Measurements from ENCODE around the gene BDH2. TPM values are rescaled to one million over a fixed set of nuclear protein-coding genes. Genes with fewer than 3 reads are reported as not detected.
A peak's percentile ranks its signal among the peaks of the same experiment; 100 is the strongest.

Gene BDH2
- polyA plus RNA-seq, 1 donor from 2014 or later: 15.1 TPM

- no peak overlapping the region for H3K27ac Mint-ChIP-seq
- H3K27me3 Mint-ChIP-seq: no peaks in the 10 kb centered on the region
- peak overlapping the region in 1 of 4 donors; percentile 10 for H3K4me3 Mint-ChIP-seq
- H3K36me3 Mint-ChIP-seq: peaks cover 4% of the 10 kb centered on the region
- H3K9me3 Mint-ChIP-seq: no peaks in the 10 kb centered on the region
- H3K4me1 Mint-ChIP-seq: peaks cover 5 to 14% (median 9%) of the 10 kb centered on the region in 3 donors
These were observed 1.3 kb downstream of the BDH2 start for GRCh38 chr4:103098341-103098740.

DNA sequence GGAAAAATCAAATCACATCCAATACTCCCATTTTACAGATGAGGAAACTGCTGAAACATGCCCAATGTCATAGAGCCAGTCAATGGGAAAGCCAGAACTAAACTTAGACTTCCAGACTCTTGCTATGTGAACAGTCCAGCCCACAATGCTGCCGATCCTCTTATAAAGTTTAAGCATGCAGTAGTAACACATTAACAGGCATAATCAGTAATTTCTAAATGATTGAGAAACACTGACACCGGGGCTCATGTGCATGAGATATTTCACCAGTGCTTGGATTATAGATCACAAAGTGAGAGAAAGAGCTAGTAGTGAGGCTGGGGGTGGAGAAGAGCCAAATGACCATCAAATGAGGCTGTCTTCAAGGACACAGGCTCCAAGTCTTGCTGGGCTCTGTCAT, 2.5 kb downstream of the BDH2 start:
- Mint-ChIP-seq H3K36me3 (peaks cover 4% of the 10 kb centered on the region), H3K4me1 (peaks cover 11 to 19% (median 15%) of the 10 kb centered on the region in 3 donors), H3K4me3 (no peak overlapping the region), H3K9me3 (no peaks in the 10 kb centered on the region), H3K27ac (no peak overlapping the region), H3K27me3 (no peaks in the 10 kb centered on the region)

DNA sequence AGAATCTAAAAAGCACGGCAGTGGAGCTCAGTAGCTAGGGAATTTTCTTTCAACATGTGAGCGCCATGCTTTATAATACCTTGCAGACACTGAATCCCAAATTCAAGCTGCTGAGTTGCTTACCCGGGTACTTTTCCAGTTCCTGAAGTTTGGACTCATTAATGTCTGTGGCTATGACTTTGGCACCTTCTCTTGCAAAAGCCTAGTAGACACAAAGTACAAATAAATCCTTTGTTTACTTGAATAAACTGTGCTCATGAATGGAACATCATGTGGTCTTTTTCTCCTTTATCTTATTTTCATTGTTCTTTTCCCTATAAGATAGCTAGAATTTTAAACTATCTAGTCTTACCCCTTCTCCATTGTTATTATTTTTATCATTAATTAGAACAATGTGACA, 4.6 kb downstream of the BDH2 start:
- Mint-ChIP-seq H3K9me3 (no peaks in the 10 kb centered on the region), H3K27ac (no peak overlapping the region), H3K4me3 (no peak overlapping the region), H3K27me3 (no peaks in the 10 kb centered on the region), H3K36me3 (peaks cover 4% of the 10 kb centered on the region), H3K4me1 (peaks cover 11 to 28% (median 19%) of the 10 kb centered on the region in 3 donors)

- H3K27ac Mint-ChIP-seq: no peak overlapping the region
- H3K4me3 Mint-ChIP-seq: no peak overlapping the region
- H3K27me3 Mint-ChIP-seq: no peaks in the 10 kb centered on the region
- H3K4me1 Mint-ChIP-seq: peaks cover 6 to 16% (median 11%) of the 10 kb centered on the region in 3 donors
- peaks cover 7% of the 10 kb centered on the region for H3K36me3 Mint-ChIP-seq
- no peaks in the 10 kb centered on the region for H3K9me3 Mint-ChIP-seq
These were observed 7.4 kb downstream of the BDH2 start for GRCh38 chr4:103092245-103092644.

GRCh38 chr4:103091601-103092223, 7.9 kb downstream of the BDH2 start:
- Mint-ChIP-seq H3K27me3 (no peaks in the 10 kb centered on the region), H3K27ac (no peak overlapping the region), H3K9me3 (no peaks in the 10 kb centered on the region), H3K4me3 (no peak overlapping the region), H3K36me3 (peaks cover 9% of the 10 kb centered on the region), H3K4me1 (peaks cover 6 to 16% (median 11%) of the 10 kb centered on the region in 3 donors)

DNA sequence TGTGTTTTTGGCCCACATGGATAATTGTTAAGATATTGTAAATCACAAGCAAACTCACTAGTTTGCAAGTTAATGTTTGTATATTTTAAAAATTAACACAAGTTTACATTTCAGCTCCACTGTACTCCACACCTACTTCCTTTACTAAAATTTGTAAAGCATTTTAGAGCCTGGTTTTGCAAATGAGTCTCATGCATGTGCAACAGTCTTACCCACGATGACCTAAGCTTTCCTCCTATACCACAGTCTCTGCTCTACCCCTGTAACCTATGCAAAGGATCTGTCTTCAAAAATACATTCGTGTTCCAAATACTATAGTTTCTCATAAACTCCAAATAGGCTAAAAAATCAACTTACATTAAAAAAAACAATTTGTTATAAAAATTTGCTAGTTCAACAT, 10.2 kb downstream of the BDH2 start:
- Mint-ChIP-seq H3K4me3 (no peak overlapping the region), H3K27ac (no peak overlapping the region), H3K4me1 (peaks cover 6 to 14% (median 11%) of the 10 kb centered on the region in 3 donors), H3K27me3 (no peaks in the 10 kb centered on the region), H3K9me3 (no peaks in the 10 kb centered on the region), H3K36me3 (peaks cover 9% of the 10 kb centered on the region)

GRCh38 chr4:103086551-103086950, 13.1 kb downstream of the BDH2 start:
- Mint-ChIP-seq H3K27me3 (no peaks in the 10 kb centered on the region), H3K27ac (peak overlapping the region in 1 of 3 donors; percentile 80), H3K4me3 (no peak overlapping the region), H3K4me1 (peaks cover 0 to 3% (median 2%) of the 10 kb centered on the region in 3 donors), H3K36me3 (peaks cover 10% of the 10 kb centered on the region), H3K9me3 (no peaks in the 10 kb centered on the region)

- Mint-ChIP-seq H3K4me3 (no peak overlapping the region), H3K27ac (no peak overlapping the region), H3K4me1 (no peaks in the 10 kb centered on the region), H3K36me3 (peaks cover 12% of the 10 kb centered on the region), H3K27me3 (no peaks in the 10 kb centered on the region), H3K9me3 (no peaks in the 10 kb centered on the region)
These were observed 14.0 kb downstream of the BDH2 start for GRCh38 chr4:103085555-103086196.

DNA sequence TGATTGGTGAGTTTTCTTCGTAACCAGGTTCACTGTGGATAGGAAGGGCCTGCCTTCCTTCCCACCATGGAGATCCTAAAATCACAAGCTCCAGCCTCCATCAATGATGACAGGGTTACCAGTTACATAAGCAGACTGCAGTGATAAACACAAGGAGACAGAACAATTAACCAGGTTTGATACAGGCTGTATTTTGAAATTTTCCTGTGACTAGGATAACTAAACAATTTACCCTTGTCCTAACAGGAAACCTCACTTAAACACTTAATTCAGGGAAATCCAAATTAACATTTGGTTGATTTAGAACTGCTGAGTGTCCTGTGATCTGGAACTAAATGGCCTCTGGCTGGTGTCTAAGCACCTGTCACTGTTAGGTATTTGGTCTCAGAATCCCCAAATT, 20.0 kb downstream of the BDH2 start:
- Mint-ChIP-seq H3K9me3 (no peaks in the 10 kb centered on the region), H3K4me3 (no peak overlapping the region), H3K27ac (no peak overlapping the region), H3K4me1 (peaks cover 24 to 27% (median 25%) of the 10 kb centered on the region in 3 donors), H3K36me3 (peaks cover 3% of the 10 kb centered on the region), H3K27me3 (no peaks in the 10 kb centered on the region)

DNA sequence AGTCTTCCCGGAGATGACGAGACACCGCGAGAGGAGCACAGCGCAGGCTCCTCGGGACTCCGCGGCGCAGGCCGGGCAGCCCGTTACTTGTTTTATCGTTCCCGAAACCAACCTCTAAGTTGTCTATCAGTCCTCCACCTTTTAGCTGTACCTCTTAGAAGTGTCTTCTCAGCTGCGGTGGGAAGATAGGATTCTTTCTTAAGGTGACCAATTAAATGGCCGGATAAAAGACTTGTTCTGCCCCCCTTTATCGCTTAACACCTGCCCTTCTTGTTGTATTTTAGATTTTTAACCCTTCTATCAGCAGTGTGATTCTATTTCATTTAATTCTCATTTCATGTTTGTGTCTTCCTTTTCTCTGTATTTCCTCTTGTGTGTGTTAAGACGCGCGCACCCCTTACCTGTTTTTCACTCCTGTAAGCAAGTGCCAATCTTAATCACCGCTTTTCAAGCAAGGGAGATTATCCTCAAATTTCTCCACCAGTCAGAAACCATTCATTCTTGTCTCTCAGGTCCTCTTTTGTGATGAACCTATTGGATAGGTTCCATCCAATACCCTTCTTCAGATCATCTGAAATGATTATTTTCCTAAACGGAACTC, 22.8 kb downstream of the BDH2 start, which contains the start of gene SLC9B2:
TSS of gene SLC9B2 (minus strand) at position 15 of the 601 bp plus-strand sequence. CDS start 9,211 bp downstream, outside the sequence.
- Mint-ChIP-seq H3K27ac (peak within 1 kb of the TSS; percentile 91 to 99 (median 99)), H3K9me3 (no peaks in the 10 kb centered on the region), H3K4me1 (peaks cover 36 to 38% (median 36%) of the 10 kb centered on the region in 3 donors), H3K36me3 (peaks cover 3% of the 10 kb centered on the region), H3K4me3 (peak within 1 kb of the TSS; percentile 92 to 99 (median 96)), H3K27me3 (no peaks in the 10 kb centered on the region)

GRCh38 chr4:103075894-103076746, 23.5 kb downstream of the BDH2 start:
- Mint-ChIP-seq H3K36me3 (no peaks in the 10 kb centered on the region), H3K4me3 (peak overlapping the region; percentile 92 to 99 (median 96)), H3K27me3 (no peaks in the 10 kb centered on the region), H3K4me1 (peaks cover 36 to 38% (median 36%) of the 10 kb centered on the region in 3 donors), H3K9me3 (no peaks in the 10 kb centered on the region), H3K27ac (peak overlapping the region; percentile 91 to 99 (median 99))

- H3K27me3 Mint-ChIP-seq: no peaks in the 10 kb centered on the region
- H3K4me3 Mint-ChIP-seq: peak overlapping the region; percentile 92 to 99 (median 96)
- no peaks in the 10 kb centered on the region for H3K36me3 Mint-ChIP-seq
- H3K27ac Mint-ChIP-seq: peak overlapping the region; percentile 91 to 99 (median 99)
- peaks cover 36 to 40% (median 38%) of the 10 kb centered on the region in 3 donors for H3K4me1 Mint-ChIP-seq
- H3K9me3 Mint-ChIP-seq: no peaks in the 10 kb centered on the region
These were observed 24.2 kb downstream of the BDH2 start for GRCh38 chr4:103075435-103075893.

DNA sequence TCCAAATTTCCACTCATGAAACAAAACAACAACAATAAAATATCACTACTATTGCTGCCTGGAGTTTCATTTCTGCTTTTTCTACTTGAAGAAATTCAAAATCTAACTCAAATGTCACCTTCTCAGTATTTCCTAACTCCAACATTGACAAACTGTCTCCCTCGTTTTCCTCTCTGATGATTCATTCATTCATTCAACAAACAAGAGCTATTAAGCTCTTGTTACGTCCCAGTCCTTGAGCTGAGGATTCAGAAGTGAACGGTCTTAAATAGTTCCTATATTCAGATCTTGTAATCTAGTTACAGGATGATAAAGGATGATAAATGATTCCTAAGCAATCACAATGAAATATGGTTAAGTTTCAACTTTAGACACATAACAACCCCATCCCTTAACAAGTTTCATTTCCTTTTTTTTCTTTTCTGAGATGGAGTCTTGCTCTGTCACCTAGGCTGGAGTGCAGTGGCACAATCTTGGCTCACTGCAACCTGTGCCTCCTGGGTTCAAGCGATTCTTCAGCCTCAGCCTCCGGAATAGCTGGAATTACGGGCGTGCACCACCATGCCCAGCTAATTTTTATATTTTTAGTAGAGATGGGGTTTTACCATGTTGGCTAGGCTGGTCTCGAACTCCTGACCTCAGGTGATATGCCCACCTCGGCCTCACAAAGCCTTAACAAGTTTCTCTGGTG, 24.7 kb downstream of the BDH2 start:
- H3K4me3 Mint-ChIP-seq: peak overlapping the region; percentile 92 to 99 (median 96)
- H3K4me1 Mint-ChIP-seq: peaks cover 36 to 40% (median 38%) of the 10 kb centered on the region in 3 donors
- H3K27ac Mint-ChIP-seq: peak overlapping the region; percentile 91 to 99 (median 99)

More for the DNA sequence above, 24.7 kb downstream of the BDH2 start:
- Mint-ChIP-seq H3K36me3 (no peaks in the 10 kb centered on the region), H3K27me3 (no peaks in the 10 kb centered on the region), H3K9me3 (no peaks in the 10 kb centered on the region)
